GM21723 (cell line): Measurements from ENCODE around the gene CADM2.

Experiments
- ATAC-seq: cut with Tn5 transposase; IDR thresholded peaks from one replicate; pipeline ENCODE4 v1.9.1; 2021; ENCODE audit warnings: mild to moderate bottlenecking, moderate library complexity; ENCODE audit not compliant: unreplicated experiment

Gene CADM2

GRCh38 chr3:86087160-86087871 is 1128.5 kb downstream of the CADM2 start:
- ATAC-seq = no peak

GRCh38 chr3:86104154-86104553 is 1145.4 kb downstream of the CADM2 start:
- no peak for ATAC-seq

- no peak for ATAC-seq
These were observed 1150.6 kb downstream of the CADM2 start for GRCh38 chr3:86109434-86109833.
